SK-N-SH (cell line): ENCODE data around the gene YOD1. TPM values are rescaled to one million over a fixed set of nuclear protein-coding genes. Genes with fewer than 3 reads are reported as not detected.

ENCODE experiments used
- CTCF ChIA-PET: fragments of 300-600, 350-600 bp; formaldehyde crosslinking; extraction: SDS; loops from one replicate; lab custom pipeline; 2021; lab: Yijun Ruan, JAX
- POLR2A ChIA-PET: fragments of 350-600 bp; sonication (Branson Sonifier 250); formaldehyde crosslinking; extraction: SDS; loops from one replicate; lab custom pipeline; 2020; ENCODE audit warnings: antibody characterized with exemption, inconsistent platforms; lab: Yijun Ruan, JAX
- DNase-seq: peaks from one replicate; pipeline ENCODE4 v3.0.0; 2012
- H2AFZ ChIP-seq: fragments of 200-600 bp; sonication (generic); 2 replicates; pipeline ENCODE4 v1.8.1; 2016; ENCODE audit warnings: antibody characterized with exemption, mild to moderate bottlenecking, low read depth
- H3F3A ChIP-seq: fragments of 200-600 bp; sonication (generic); replicated peaks from 2 replicates; pipeline ENCODE3; 2016; ENCODE audit warnings: antibody characterized with exemption, mild to moderate bottlenecking; ENCODE audit not compliant: insufficient read depth
- H3K27ac ChIP-seq, 2 experiments: fragments of 200-500 bp in 1 of 2; fragments of 200-600 bp in 1 of 2; sonication (Bioruptor generic) in 1 of 2; sonication (generic), shearing (Covaris generic) in 1 of 2; 2 replicates each; pipeline versions ENCODE4 v1.5.1 to v1.6.1; 2014 to 2016; ENCODE audit warnings: low read depth in 2 of 2, inconsistent platforms in 1 of 2, low read length in 1 of 2, mild to moderate bottlenecking in 1 of 2, mixed read lengths in 1 of 2
- H3K27me3 ChIP-seq: fragments of 200-600 bp; sonication (generic), shearing (Covaris generic); 2 replicates; pipeline ENCODE4 v1.6.1; 2016; ENCODE audit warnings: mixed run types; ENCODE audit not compliant: insufficient read depth
- H3K36me3 ChIP-seq, 2 experiments: fragments of 200-500 bp in 1 of 2; fragments of 200-600 bp in 1 of 2; sonication (Bioruptor generic) in 1 of 2; sonication (generic) in 1 of 2; replicated peaks in 1 of 2; 2 replicates each; pipeline versions ENCODE3 to v1.5.1; 2014 to 2016; ENCODE audit warnings: low read length in 1 of 2, mild to moderate bottlenecking in 1 of 2; ENCODE audit not compliant: insufficient read depth in 2 of 2, control insufficient read depth in 1 of 2
- H3K4me1 ChIP-seq, 2 experiments: fragments of 200-500 bp in 1 of 2; fragments of 200-600 bp in 1 of 2; sonication (Bioruptor generic) in 1 of 2; sonication (generic), shearing (Covaris generic) in 1 of 2; 2 replicates each; pipeline versions ENCODE4 v1.5.1 to v1.6.1; 2014 to 2016; ENCODE audit warnings: low read depth in 1 of 2, low read length in 1 of 2, mixed run types in 1 of 2; ENCODE audit not compliant: insufficient read depth in 2 of 2, control insufficient read depth in 1 of 2
- H3K4me2 ChIP-seq: fragments of 200-600 bp; sonication (generic), shearing (Covaris generic); 2 replicates; pipeline ENCODE4 v1.6.1; 2017; ENCODE audit warnings: mixed run types
- H3K4me3 ChIP-seq, 2 experiments: fragments of 200-500 bp in 1 of 2; fragments of 200-600 bp in 1 of 2; sonication (Bioruptor generic) in 1 of 2; sonication (generic), shearing (Covaris generic) in 1 of 2; 2 replicates each; pipeline versions ENCODE4 v1.5.1 to v1.8.1; 2014 to 2016; ENCODE audit warnings: low read depth in 2 of 2, inconsistent platforms in 1 of 2, low read length in 1 of 2, mild to moderate bottlenecking in 1 of 2, mixed read lengths in 1 of 2, moderate library complexity in 1 of 2
- H3K79me2 ChIP-seq: fragments of 200-600 bp; sonication (generic); 2 replicates; pipeline ENCODE4 v1.8.1; 2017; ENCODE audit warnings: mild to moderate bottlenecking; ENCODE audit not compliant: insufficient read depth
- H3K9ac ChIP-seq: fragments of 200-600 bp; sonication (generic); 2 replicates; pipeline ENCODE4 v1.6.1; 2017; ENCODE audit warnings: mixed run types
- H3K9me2 ChIP-seq: fragments of 200-600 bp; sonication (generic); 2 replicates; pipeline ENCODE4 v1.6.1; 2017; ENCODE audit warnings: mixed run types
- H3K9me3 ChIP-seq: fragments of 200-600 bp; sonication (generic); 2 replicates; pipeline ENCODE4 v1.6.1; 2017; ENCODE audit warnings: mixed run types, mild to moderate bottlenecking, moderate library complexity
- H4K20me1 ChIP-seq: fragments of 200-600 bp; sonication (generic); 2 replicates; pipeline ENCODE4 v1.6.1; 2017; ENCODE audit warnings: mild to moderate bottlenecking, mixed run types; ENCODE audit not compliant: insufficient read depth
- CHD2 ChIP-seq: fragments of 150-350 bp; IDR thresholded peaks from 2 replicates; pipeline ENCODE4 v1.6.1; 2018; ENCODE audit warnings: low read length; ENCODE audit not compliant: partially characterized antibody
- EP300 ChIP-seq, 2 experiments: IDR thresholded peaks; 2 replicates each; pipeline versions ENCODE4 v1.4.0 to v1.6.1; 2012; ENCODE audit warnings: borderline replicate concordance in 1 of 2, low read depth in 1 of 2, low read length in 1 of 2
- FOSL2 ChIP-seq: IDR thresholded peaks from 2 replicates; pipeline ENCODE4 v1.4.0; 2012; ENCODE audit warnings: low read depth, mild to moderate bottlenecking, moderate library complexity, borderline replicate concordance
- FOXJ3 ChIP-seq: sonication (generic); formaldehyde crosslinking; IDR thresholded peaks from 2 replicates; pipeline ENCODE4 v1.5.1; 2020; ENCODE audit warnings: mild to moderate bottlenecking, missing genetic modification reagents
- FOXM1 ChIP-seq: IDR thresholded peaks from 2 replicates; pipeline ENCODE4 v1.4.0; 2012; ENCODE audit warnings: low read depth, mild to moderate bottlenecking
- GATA2 ChIP-seq: sonication (generic); formaldehyde crosslinking; IDR thresholded peaks from 2 replicates; pipeline ENCODE4 v1.5.0; 2020; ENCODE audit warnings: mild to moderate bottlenecking, missing genetic modification reagents
- MEF2A ChIP-seq: IDR thresholded peaks from 2 replicates; pipeline ENCODE4 v1.4.0; 2012; ENCODE audit warnings: low read depth, borderline replicate concordance
- MXI1 ChIP-seq: IDR thresholded peaks from 2 replicates; pipeline ENCODE4 v1.6.1; 2012; ENCODE audit warnings: mild to moderate bottlenecking, low read depth, low read length, improper control_type of control experiment
- NRF1 ChIP-seq: IDR thresholded peaks from 2 replicates; pipeline ENCODE4 v1.6.1; 2012; ENCODE audit warnings: low read depth, mild to moderate bottlenecking, low read length
- RCOR1 ChIP-seq: fragments of 150-350 bp; IDR thresholded peaks from 2 replicates; pipeline ENCODE4 v1.6.1; 2017; ENCODE audit warnings: antibody characterized with exemption, low read length
- RFX5 ChIP-seq: IDR thresholded peaks from 2 replicates; pipeline ENCODE4 v1.6.1; 2012; ENCODE audit warnings: mild to moderate bottlenecking, improper control_type of control experiment, low read length
- SMC3 ChIP-seq: IDR thresholded peaks from 2 replicates; pipeline ENCODE4 v1.6.1; 2012; ENCODE audit warnings: low read depth, low read length, improper control_type of control experiment
- TEAD4 ChIP-seq: IDR thresholded peaks from 2 replicates; pipeline ENCODE4 v1.4.0; 2012; ENCODE audit warnings: mild to moderate bottlenecking, borderline replicate concordance; ENCODE audit not compliant: insufficient read depth
- YY1 ChIP-seq: IDR thresholded peaks from 2 replicates; pipeline ENCODE4 v1.4.0; 2012; ENCODE audit warnings: low read depth, mild to moderate bottlenecking
- WGBS: methylation state at CpG from one replicate; pipeline ENCODE4 v1.1.6; 2017; ENCODE audit warnings: low lambda C conversion rate; 5-methylcytosine and 5-hydroxymethylcytosine counted together
- polyA plus RNA-seq, 3 experiments: library from polyadenylated mRNA; depleted of rRNA; stranded (reverse); fragments of >200 nt; gene quantifications; 2 replicates each; pipeline ENCODE4 v1.2.3, GENCODE V29; 2012
- TF ChIP-seq, protein P1 (sequence below): IDR thresholded peaks from 2 replicates; pipeline ENCODE4 v1.4.0; 2012; ENCODE audit warnings: low read depth, borderline replicate concordance
- TF ChIP-seq, protein P2 (sequence below): fragments of 150-350 bp; IDR thresholded peaks from 2 replicates; pipeline ENCODE4 v1.6.1; 2017; ENCODE audit warnings: antibody characterized with exemption, low read length, low read depth, borderline replicate concordance

YOD1 gene
- polyA plus RNA-seq, 1 of the 3 experiments (the other 2 are of a cell fraction): 0.79 TPM

DNA sequence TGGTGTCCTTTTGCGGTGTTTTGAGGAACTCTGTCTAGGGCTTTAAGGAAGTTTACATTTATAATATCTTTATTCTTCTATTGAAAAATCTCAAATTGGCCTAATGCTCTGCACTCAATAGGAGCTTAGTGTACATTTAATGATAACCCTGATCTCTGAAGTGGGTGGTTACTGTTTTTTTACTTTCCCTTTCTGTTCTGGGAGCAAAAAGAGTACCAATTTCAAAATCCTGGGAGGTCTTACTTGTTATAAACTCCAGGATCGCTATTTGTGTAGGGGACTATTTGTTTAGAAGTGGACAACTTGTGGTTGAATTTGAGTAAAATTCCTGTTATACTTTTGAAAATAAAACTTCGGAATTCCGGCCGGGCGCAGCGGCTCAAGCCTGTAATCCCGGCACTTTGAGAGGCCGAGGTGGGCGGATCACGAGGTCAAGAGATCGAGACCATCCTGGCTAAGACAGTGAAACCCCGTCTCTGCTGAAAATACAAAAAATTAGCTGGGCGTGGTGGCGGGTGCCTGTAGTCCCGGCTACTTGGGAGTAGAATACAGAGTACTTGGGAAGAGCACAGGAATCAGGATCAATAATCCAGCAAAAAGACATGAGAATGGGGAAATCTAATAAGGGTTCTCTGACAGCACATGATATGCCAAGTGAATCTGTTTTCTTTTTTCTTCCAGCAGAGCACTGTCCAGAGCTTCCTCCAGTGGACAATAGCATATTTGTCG is 38.8 kb upstream of the YOD1 start:
- ChIA-PET POLR2A (no interaction called here), CTCF (interaction anchor here (1.9 to 4.4 kb wide), 3 partner anchors 10 to 410 kb away, joined by 9 to 18 read pairs (median 9); no protein-coding TSS in a partner anchor)
- Histone ChIP-seq H3K27ac (no peak overlapping the region), H3K4me2 (no peak overlapping the region), H4K20me1 (no peaks in the 10 kb centered on the region), H3K36me3 (no peaks in the 10 kb centered on the region), H3K9ac (no peak overlapping the region), H3K9me3 (no peaks in the 10 kb centered on the region), H3K4me1 (no peaks in the 10 kb centered on the region), H3K9me2 (no peaks in the 10 kb centered on the region), H2AFZ (no peak overlapping the region; the same call in 1 of the 2 replicates), H3K4me3 (no peak overlapping the region; a peak in 1 of 4 replicates), H3K79me2 (no peaks in the 10 kb centered on the region), H3K27me3 (peaks cover 32% of the 10 kb centered on the region; the same call in 1 of the 2 replicates), H3F3A (no peaks in the 10 kb centered on the region)
- TF ChIP-seq TEAD4 (no peak), FOSL2 (no peak), MEF2A (no peak), EP300 (IDR thresholded peaks at IDR 0.05; ENCODE audit: borderline replicate concordance in 1 of 2, low read depth in 1 of 2, low read length in 1 of 2) (no peak), FOXJ3 (CRISPR knock-in tag) (no peak), RFX5 (no peak), YY1 (no peak), MXI1 (no peak), GATA2 (CRISPR knock-in tag) (no peak), NRF1 (no peak), RCOR1 (no peak), FOXM1 (no peak), SMC3 (no peak), CHD2 (no peak)
- TF ChIP-seq, protein P1, sequence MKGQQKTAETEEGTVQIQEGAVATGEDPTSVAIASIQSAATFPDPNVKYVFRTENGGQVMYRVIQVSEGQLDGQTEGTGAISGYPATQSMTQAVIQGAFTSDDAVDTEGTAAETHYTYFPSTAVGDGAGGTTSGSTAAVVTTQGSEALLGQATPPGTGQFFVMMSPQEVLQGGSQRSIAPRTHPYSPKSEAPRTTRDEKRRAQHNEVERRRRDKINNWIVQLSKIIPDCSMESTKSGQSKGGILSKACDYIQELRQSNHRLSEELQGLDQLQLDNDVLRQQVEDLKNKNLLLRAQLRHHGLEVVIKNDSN: no peak
- TF ChIP-seq, protein P2, sequence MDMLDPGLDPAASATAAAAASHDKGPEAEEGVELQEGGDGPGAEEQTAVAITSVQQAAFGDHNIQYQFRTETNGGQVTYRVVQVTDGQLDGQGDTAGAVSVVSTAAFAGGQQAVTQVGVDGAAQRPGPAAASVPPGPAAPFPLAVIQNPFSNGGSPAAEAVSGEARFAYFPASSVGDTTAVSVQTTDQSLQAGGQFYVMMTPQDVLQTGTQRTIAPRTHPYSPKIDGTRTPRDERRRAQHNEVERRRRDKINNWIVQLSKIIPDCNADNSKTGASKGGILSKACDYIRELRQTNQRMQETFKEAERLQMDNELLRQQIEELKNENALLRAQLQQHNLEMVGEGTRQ: no peak
- no peak for DNase-seq
- 25% methylated on average over 17 of the region's 17 CpGs for WGBS
